ENCODE results near the gene MAP4K4.

Gene MAP4K4

DNA sequence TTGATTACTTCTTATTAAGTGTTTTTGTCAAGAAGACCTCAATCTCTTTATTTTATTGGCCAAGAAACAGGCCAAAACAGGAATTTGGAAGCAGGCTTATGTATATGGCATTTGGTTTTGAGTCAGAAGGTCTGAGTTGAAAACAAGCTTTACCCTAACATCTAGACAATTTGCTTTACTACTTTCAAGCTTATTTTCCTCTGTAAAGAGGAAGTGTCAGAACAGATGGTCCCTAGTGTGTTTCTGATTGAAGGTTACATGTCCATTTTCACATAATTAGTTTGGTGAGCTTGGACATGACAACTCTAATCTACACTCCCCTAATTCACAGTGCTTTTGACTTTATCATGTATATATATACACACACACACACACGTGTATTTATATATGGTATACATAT, 19.8 kb upstream of the MAP4K4 start:
- Histone ChIP-seq H3K4me3 (ENCODE audit: low read length) (no peak overlapping the region), H3K27me3 (ENCODE audit: control insufficient read depth, insufficient read depth, low read length) (peaks cover 7% of the 10 kb centered on the region)

DNA sequence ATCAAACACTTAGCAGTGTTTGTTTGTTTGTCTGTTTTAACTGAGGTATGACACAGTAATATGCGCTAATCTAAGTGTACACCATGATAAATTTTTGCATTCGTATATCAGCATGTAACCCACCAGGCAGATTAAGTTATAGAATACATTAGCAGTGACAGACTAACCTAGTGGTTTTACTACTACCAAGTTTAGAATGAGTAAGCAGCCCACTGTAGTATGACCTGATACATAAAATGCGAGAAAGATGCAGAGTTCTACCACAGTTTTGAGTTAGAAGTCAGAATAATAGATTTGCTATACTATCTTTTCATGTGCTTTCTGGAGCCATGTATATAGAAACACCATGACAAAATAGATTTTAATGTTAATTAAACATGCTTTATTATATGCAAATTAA, 19.1 kb upstream of the MAP4K4 start:
- Histone ChIP-seq H3K9ac (ENCODE audit: low read depth, low read length) (no peak overlapping the region), H3K4me2 (ENCODE audit: low read length) (no peak overlapping the region), H3K4me1 (ENCODE audit: control insufficient read depth, insufficient read depth, low read length) (peaks cover 4% of the 10 kb centered on the region), H3K9me3 (replicated peaks; ENCODE audit: low read length) (no peaks in the 10 kb centered on the region), H3K4me3 (ENCODE audit: low read length) (no peak overlapping the region), H3K27me3 (ENCODE audit: control insufficient read depth, insufficient read depth, low read length) (peaks cover 7% of the 10 kb centered on the region), H3K36me3 (ENCODE audit: insufficient read depth, low read length) (no peaks in the 10 kb centered on the region)

More for the DNA sequence above, 19.8 kb upstream of the MAP4K4 start:
- Histone ChIP-seq H3K4me1 (ENCODE audit: control insufficient read depth, insufficient read depth, low read length) (peaks cover 4% of the 10 kb centered on the region), H3K4me2 (ENCODE audit: low read length) (no peak overlapping the region), H3K9me3 (replicated peaks; ENCODE audit: low read length) (no peaks in the 10 kb centered on the region), H3K9ac (ENCODE audit: low read depth, low read length) (no peak overlapping the region), H3K36me3 (ENCODE audit: insufficient read depth, low read length) (no peaks in the 10 kb centered on the region)

DNA sequence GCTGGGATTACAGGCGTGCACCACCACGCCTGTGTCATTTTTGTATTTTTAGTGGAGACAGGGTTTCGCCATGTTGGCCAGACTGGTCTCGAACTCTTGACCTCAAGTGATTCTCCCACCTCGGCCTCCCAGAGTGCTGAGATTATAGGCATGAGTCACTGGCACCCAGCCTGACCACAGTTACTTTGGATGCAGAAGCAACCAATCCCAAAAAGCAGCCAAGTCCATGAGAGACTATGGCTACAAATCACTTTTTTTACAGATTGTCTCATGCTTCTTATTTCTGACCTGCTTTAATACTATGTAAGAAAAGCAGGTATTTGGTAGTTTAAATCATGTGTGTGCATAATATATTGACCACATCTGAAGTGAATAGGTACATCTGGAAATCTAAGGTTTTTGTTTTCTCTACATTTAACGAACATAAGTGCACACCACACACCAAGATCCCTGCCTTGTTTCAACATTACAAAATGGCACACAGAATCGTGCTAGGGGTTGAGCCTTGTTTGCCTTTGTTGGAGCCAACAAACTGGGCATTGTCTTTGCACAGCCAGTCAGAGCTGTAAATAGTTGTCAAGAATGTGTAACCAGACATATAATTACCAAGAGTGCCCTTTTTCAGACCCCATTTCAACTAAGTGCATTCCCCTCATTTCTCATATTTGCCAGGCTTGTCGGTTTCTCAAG, 18.3 kb upstream of the MAP4K4 start:
- no peaks in the 10 kb centered on the region for H3K9me3 ChIP-seq (replicated peaks; ENCODE audit: low read length)
- H3K27me3 ChIP-seq (ENCODE audit: control insufficient read depth, insufficient read depth, low read length): peaks cover 7% of the 10 kb centered on the region
- peaks cover 4% of the 10 kb centered on the region for H3K4me1 ChIP-seq (ENCODE audit: control insufficient read depth, insufficient read depth, low read length)
- H3K9ac ChIP-seq (ENCODE audit: low read depth, low read length): no peak overlapping the region
- H3K4me2 ChIP-seq (ENCODE audit: low read length): no peak overlapping the region
- H3K36me3 ChIP-seq (ENCODE audit: insufficient read depth, low read length): no peaks in the 10 kb centered on the region
- no peak overlapping the region for H3K4me3 ChIP-seq (ENCODE audit: low read length)

DNA sequence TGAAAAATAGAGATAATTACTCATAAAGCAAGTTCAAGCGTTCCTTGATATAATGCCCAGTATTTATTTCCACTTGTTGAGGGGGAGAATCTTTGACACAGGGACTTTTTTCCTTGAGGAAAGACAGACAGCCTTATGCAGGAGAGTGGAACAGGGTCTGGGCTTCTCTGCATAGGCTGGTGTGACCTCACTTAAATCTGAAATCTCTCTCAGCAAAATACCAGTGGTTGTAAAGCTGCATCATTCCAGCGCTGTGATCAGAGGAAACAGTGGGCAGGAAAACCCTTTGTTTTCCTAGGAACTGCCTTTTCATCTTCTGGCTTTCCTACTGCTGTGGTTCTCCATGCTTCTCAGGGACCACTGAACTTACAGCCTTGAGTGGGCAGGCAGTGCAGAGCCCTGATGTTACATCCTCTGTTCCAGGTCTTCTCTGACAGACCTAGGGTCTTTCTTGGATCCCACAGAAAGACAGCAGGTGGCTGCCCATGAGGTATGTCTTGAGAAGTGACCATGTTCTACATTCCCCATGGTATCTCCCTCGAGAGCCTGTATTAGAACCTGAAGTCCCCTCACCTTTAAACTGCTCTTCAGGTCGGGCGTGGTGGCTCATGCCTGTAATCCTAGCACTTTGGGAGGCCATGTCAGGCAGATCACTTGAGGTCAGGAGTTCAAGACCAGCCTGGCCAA, 17.6 kb upstream of the MAP4K4 start:
- Histone ChIP-seq H3K4me2 (ENCODE audit: low read length) (no peak overlapping the region), H3K36me3 (ENCODE audit: insufficient read depth, low read length) (no peaks in the 10 kb centered on the region), H3K9ac (ENCODE audit: low read depth, low read length) (no peak overlapping the region), H3K4me3 (ENCODE audit: low read length) (no peak overlapping the region), H3K27me3 (ENCODE audit: control insufficient read depth, insufficient read depth, low read length) (peaks cover 6% of the 10 kb centered on the region), H3K9me3 (replicated peaks; ENCODE audit: low read length) (no peaks in the 10 kb centered on the region), H3K4me1 (ENCODE audit: control insufficient read depth, insufficient read depth, low read length) (peaks cover 4% of the 10 kb centered on the region)

DNA sequence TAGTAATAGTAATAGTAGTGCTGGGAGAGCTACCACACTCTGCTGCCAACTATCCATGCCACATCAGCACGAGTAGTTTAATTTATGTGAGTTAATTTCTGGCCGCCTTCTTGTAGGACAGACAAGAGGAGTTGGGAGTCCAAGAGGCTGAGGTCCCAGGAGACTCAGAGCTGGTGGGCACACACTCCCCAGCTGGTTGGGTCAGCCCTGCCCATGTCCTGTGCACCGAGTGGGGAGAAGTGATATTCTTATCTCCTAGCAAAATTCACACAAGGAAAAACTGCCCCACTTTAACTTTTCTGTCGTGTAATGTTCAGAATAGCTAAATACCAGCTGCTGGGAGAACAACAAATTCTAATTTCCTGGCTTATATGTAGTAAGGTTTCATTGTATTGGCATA, 15.2 kb upstream of the MAP4K4 start:
- H3K4me3 ChIP-seq (ENCODE audit: low read length): no peak overlapping the region
- H3K27me3 ChIP-seq (ENCODE audit: control insufficient read depth, insufficient read depth, low read length): no peaks in the 10 kb centered on the region
- H3K4me1 ChIP-seq (ENCODE audit: control insufficient read depth, insufficient read depth, low read length): peaks cover 4% of the 10 kb centered on the region
- no peaks in the 10 kb centered on the region for H3K9me3 ChIP-seq (replicated peaks; ENCODE audit: low read length)
- H3K9ac ChIP-seq (ENCODE audit: low read depth, low read length): no peak overlapping the region
- H3K36me3 ChIP-seq (ENCODE audit: insufficient read depth, low read length): no peaks in the 10 kb centered on the region
- no peak overlapping the region for H3K4me2 ChIP-seq (ENCODE audit: low read length)

DNA sequence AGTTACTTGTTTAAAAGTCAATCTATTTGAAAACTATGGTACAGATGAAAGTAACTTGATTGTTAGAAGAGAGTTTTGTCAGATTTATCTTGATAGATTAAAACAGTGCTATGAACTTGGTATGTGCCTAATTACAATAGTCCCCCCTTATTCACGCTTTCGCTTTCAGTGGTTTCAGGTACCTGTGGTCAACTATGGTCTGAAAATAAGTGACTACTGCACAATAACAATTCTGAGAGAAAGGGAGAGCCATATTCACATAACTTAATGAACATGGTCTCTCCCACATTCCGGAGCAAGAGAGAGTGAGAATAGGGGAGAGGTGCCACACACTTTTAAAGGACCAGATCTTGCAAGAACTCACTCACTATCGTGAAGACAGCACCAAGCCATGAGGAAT, 13.2 kb upstream of the MAP4K4 start:
- Histone ChIP-seq H3K27me3 (ENCODE audit: control insufficient read depth, insufficient read depth, low read length) (no peaks in the 10 kb centered on the region), H3K9me3 (replicated peaks; ENCODE audit: low read length) (no peaks in the 10 kb centered on the region), H3K4me3 (ENCODE audit: low read length) (no peak overlapping the region), H3K36me3 (ENCODE audit: insufficient read depth, low read length) (no peaks in the 10 kb centered on the region), H3K4me1 (ENCODE audit: control insufficient read depth, insufficient read depth, low read length) (peaks cover 1% of the 10 kb centered on the region), H3K9ac (ENCODE audit: low read depth, low read length) (no peak overlapping the region), H3K4me2 (ENCODE audit: low read length) (no peak overlapping the region)

DNA sequence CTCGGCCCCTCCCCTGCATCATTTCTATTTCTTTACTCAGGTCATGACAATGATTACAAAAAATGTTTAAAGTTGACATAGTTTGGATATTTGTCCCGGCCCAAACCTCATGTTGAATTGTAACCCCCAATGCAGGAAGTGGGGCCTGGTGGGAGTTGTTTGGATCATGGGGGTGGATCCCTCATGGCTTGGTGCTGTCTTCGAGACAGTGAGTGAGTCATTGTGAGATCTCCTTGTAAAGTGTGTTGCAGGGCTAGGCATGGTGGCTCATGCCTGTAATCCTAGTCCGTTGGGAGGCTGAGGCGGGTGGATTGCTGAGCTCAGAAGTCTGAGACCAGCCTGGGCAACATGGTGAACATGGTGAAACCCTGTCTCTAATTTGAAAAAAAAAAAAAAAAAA, 9.2 kb upstream of the MAP4K4 start:
- Histone ChIP-seq H3K4me2 (ENCODE audit: low read length) (no peak overlapping the region), H3K4me1 (ENCODE audit: control insufficient read depth, insufficient read depth, low read length) (no peaks in the 10 kb centered on the region), H3K36me3 (ENCODE audit: insufficient read depth, low read length) (no peaks in the 10 kb centered on the region), H3K9ac (ENCODE audit: low read depth, low read length) (no peak overlapping the region), H3K9me3 (replicated peaks; ENCODE audit: low read length) (no peaks in the 10 kb centered on the region), H3K27me3 (ENCODE audit: control insufficient read depth, insufficient read depth, low read length) (no peaks in the 10 kb centered on the region), H3K4me3 (ENCODE audit: low read length) (no peak overlapping the region)

DNA sequence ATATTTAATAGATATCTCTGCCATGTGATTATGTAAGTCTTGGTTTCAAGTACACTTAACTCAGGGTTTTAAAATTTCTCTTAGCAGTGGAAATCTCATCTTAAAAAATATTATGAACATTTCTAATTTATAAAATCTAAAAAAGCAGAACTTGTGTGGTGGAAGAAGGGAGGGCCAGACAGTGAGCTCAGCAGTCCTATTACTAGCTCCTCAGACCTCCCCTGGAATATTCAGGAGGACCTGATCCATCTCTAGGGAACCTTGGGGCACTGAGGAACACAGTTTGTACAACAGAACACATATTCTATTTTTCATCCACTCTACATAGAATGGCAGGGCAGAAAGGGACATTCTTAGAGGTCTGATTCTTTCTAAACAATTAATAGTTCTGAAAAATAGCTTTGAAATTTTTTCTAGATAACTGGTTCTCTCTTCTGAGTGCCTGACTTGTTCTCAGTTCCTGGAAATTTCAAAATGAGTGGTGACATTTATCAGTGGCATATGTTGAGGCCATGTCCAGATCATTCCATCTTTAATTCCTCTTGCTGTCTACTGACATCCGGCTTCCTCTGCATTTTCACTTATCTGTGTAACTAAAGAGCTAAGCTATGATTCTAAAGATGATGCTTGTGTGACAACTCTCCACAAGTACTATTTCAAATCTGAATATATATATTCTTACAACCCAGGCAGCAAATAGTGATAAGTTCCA, 8.2 kb upstream of the MAP4K4 start:
- no peaks in the 10 kb centered on the region for H3K9me3 ChIP-seq (replicated peaks; ENCODE audit: low read length)
- H3K27me3 ChIP-seq (ENCODE audit: control insufficient read depth, insufficient read depth, low read length): no peaks in the 10 kb centered on the region
- no peak overlapping the region for H3K4me3 ChIP-seq (ENCODE audit: low read length)
- H3K36me3 ChIP-seq (ENCODE audit: insufficient read depth, low read length): no peaks in the 10 kb centered on the region
- no peak overlapping the region for H3K4me2 ChIP-seq (ENCODE audit: low read length)
- no peak overlapping the region for H3K9ac ChIP-seq (ENCODE audit: low read depth, low read length)
- no peaks in the 10 kb centered on the region for H3K4me1 ChIP-seq (ENCODE audit: control insufficient read depth, insufficient read depth, low read length)

DNA sequence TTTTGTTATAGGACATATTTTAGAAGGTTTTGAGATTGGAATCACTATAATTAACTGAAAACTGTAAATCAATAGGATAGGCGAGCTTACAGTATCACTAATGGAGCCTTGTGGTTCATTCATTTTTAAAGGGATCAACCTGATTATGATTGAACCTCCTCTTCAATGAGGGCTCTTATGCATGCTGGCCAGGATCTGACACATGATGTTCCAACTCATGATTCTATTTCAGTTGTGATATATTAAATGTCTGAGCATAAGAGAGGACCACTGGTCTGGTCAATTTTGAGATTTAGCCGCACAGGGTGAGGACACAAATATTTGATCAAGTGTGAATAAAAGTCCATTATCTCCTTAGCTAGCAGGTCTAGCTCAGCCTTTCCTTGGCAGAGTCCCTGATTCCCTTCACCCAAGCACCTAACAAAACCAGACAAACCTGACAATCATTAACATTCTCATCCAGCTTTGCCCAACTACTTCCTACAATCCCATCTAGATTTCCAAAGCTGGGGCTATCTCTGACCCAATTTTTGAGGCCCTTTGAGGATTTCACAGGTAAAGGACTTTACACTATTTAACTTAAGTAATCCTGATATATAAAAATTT, 6.9 kb upstream of the MAP4K4 start:
- Histone ChIP-seq H3K4me3 (ENCODE audit: low read length) (no peak overlapping the region), H3K4me2 (ENCODE audit: low read length) (no peak overlapping the region), H3K9me3 (replicated peaks; ENCODE audit: low read length) (no peaks in the 10 kb centered on the region), H3K9ac (ENCODE audit: low read depth, low read length) (no peak overlapping the region), H3K27me3 (ENCODE audit: control insufficient read depth, insufficient read depth, low read length) (no peaks in the 10 kb centered on the region), H3K4me1 (ENCODE audit: control insufficient read depth, insufficient read depth, low read length) (no peaks in the 10 kb centered on the region), H3K36me3 (ENCODE audit: insufficient read depth, low read length) (no peaks in the 10 kb centered on the region)

DNA sequence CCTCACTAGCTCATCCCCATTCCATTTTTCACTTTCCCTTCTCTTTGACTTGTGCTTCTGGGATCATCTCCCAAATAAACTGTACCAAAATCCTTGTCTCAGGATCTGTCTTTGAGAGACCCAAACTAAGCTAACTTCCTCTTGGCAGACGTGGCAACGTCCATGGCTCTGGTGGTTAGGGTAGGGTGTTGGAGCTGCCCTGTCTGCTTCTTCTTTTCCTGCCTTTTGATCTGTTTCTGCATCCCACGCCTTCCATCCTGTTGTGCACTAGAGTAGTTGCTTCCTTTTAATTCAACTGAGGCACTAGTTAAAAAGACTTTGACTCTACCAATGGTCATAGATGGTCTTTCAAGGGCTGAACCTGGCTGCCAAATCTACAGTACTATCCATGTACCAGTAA, 5.5 kb upstream of the MAP4K4 start:
- Histone ChIP-seq H3K36me3 (ENCODE audit: insufficient read depth, low read length) (no peaks in the 10 kb centered on the region), H3K9ac (ENCODE audit: low read depth, low read length) (no peak overlapping the region), H3K4me3 (ENCODE audit: low read length) (no peak overlapping the region), H3K4me1 (ENCODE audit: control insufficient read depth, insufficient read depth, low read length) (peaks cover 7% of the 10 kb centered on the region), H3K9me3 (replicated peaks; ENCODE audit: low read length) (no peaks in the 10 kb centered on the region), H3K27me3 (ENCODE audit: control insufficient read depth, insufficient read depth, low read length) (no peaks in the 10 kb centered on the region), H3K4me2 (ENCODE audit: low read length) (no peak overlapping the region)

DNA sequence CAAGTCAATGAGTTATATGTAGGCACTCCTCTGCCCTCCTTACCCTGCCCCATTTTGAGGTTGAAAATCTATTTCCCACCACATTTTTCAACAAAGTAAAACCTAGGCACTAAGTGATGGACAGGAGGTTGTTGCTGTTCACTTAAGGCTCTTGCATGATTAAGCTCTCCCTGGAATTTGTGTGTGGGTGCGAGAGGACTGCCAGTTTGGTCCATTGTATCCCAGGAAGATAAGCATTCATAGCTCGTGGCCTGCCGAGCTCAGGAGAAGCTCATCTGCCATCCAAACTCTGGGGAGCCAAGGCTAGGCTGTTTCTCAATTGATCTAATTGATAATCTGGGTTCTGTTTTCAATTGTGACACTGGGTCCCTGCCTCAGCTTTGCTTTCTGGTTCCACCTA, 4.7 kb upstream of the MAP4K4 start:
- Histone ChIP-seq H3K9ac (ENCODE audit: low read depth, low read length) (no peak overlapping the region), H3K4me2 (ENCODE audit: low read length) (no peak overlapping the region), H3K9me3 (replicated peaks; ENCODE audit: low read length) (no peaks in the 10 kb centered on the region), H3K27me3 (ENCODE audit: control insufficient read depth, insufficient read depth, low read length) (no peaks in the 10 kb centered on the region), H3K36me3 (ENCODE audit: insufficient read depth, low read length) (no peaks in the 10 kb centered on the region), H3K4me1 (ENCODE audit: control insufficient read depth, insufficient read depth, low read length) (peaks cover 7% of the 10 kb centered on the region), H3K4me3 (ENCODE audit: low read length) (no peak overlapping the region)

Data from skeletal muscle satellite cell (primary cell).